ENCODE results near the gene MOBP.

- TF ChIP-seq CTCF (IDR thresholded peaks at IDR 0.05) = no peak
- no peak for TF ChIP-seq POLR2AphosphoS5 (IDR thresholded peaks at IDR 0.05)
- TF ChIP-seq EP300 (IDR thresholded peaks at IDR 0.05) = no peak
- no peak for TF ChIP-seq POLR2A (IDR thresholded peaks at IDR 0.05)
Observed at GRCh38 chr3:39468108-39468436, 592 bp downstream of the MOBP start.
